ENCODE data around the gene KL.

KL gene

DNA sequence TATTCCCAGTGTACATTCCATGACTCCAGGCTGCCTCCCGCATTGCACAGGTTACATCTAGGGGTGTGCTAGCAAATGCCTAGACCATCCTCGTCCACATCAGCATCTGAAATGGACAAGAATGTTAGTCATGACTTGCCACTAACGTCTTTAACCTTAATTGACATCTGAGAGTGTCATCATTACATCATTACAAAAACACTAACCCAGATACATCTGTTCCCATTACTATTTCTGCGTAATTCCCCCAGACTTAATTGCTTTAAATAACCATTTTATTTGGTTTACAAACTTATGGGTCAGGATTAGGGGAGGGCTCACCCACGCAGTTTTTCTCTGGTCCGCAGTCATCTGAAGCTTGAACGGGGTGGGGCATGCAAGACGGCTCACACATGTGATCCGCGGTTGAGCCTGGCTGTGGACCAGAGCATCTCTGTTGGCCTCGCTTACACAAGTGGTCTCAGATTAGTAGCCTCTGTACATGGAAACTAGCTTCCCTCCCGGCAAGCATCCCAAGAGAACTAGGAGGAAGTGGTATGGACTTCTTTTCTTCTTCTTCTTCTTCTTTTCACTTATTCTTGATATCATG, 15.9 kb downstream of the KL start:
- H3K36me3 Mint-ChIP-seq (ENCODE audit: low read depth): no peaks in the 10 kb centered on the region
- H3K27ac Mint-ChIP-seq: no peak overlapping the region
- no peak for DNase-seq
- peaks cover 4% of the 10 kb centered on the region for H3K4me1 Mint-ChIP-seq
- no peaks in the 10 kb centered on the region for H3K9me3 Mint-ChIP-seq
- H3K27me3 Mint-ChIP-seq (ENCODE audit: low read depth, poor library complexity): peaks cover 5% of the 10 kb centered on the region
- H3K4me3 Mint-ChIP-seq: no peak overlapping the region
- TF ChIP-seq, protein P1, sequence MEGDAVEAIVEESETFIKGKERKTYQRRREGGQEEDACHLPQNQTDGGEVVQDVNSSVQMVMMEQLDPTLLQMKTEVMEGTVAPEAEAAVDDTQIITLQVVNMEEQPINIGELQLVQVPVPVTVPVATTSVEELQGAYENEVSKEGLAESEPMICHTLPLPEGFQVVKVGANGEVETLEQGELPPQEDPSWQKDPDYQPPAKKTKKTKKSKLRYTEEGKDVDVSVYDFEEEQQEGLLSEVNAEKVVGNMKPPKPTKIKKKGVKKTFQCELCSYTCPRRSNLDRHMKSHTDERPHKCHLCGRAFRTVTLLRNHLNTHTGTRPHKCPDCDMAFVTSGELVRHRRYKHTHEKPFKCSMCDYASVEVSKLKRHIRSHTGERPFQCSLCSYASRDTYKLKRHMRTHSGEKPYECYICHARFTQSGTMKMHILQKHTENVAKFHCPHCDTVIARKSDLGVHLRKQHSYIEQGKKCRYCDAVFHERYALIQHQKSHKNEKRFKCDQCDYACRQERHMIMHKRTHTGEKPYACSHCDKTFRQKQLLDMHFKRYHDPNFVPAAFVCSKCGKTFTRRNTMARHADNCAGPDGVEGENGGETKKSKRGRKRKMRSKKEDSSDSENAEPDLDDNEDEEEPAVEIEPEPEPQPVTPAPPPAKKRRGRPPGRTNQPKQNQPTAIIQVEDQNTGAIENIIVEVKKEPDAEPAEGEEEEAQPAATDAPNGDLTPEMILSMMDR (IDR thresholded peaks at IDR 0.05): no peak

DNA sequence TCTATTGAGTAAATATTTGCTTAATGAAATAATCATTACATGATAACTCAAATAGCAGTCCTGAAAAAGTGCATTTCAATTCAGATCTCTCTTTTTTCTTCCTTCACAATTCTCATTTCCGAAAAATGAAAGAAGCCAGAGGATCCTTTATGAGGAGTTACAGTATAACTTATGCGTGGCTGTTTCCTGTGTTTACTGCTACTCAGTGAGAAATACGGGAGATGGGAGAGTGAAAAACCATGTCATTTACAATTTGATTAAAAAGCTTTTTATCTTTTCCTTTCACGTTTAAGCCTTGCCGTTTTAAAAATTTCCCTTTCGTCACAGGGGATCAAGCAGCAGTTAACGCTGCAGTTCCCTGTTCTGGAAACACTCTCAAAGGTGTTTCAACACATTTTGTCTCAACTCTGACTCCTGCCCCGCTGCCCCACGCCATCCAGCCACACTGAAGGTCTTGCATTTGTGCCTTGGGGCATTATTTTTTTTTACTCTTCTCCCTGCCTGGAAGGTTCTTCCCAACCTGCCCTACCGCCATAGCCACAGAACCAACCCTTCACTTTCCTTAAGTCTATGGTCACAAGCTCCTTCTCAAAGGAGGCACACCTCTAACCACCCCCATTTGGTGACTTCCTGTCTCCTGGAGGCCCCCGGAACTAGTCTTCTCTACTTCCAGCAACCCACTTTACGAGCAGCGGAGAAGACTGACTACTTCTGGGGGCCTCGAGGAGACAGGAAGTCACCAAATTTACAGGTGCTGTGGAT, 17.0 kb downstream of the KL start:
- Mint-ChIP-seq H3K9me3 (no peaks in the 10 kb centered on the region), H3K27me3 (ENCODE audit: low read depth, poor library complexity) (peaks cover 9% of the 10 kb centered on the region), H3K36me3 (ENCODE audit: low read depth) (no peaks in the 10 kb centered on the region), H3K27ac (no peak overlapping the region), H3K4me3 (no peak overlapping the region), H3K4me1 (peaks cover 4% of the 10 kb centered on the region)
- TF ChIP-seq, protein P1 (IDR thresholded peaks at IDR 0.05): no peak
- DNase-seq: no peak

DNA sequence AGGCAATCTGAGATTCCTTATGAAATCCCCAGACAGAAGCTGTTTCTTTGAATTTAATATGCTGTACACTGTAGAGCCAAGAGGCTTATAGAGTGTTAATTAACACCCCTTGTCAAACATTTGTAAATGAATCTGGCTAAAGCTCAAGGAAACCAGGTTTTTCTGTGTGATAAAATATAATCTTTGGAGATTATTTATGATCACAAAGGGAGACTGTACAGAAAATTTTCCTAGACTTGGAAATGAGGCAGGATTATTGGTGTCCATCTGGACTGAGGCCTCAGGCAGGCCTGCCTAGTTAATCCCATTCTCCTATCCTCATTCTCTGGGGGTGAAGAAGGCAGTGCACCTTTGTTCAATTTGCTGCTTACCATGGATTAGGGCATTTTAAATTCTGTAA, 17.8 kb downstream of the KL start:
- peaks cover 4% of the 10 kb centered on the region for H3K4me1 Mint-ChIP-seq
- no peak for DNase-seq
- H3K4me3 Mint-ChIP-seq: no peak overlapping the region
- H3K27ac Mint-ChIP-seq: no peak overlapping the region
- H3K27me3 Mint-ChIP-seq (ENCODE audit: low read depth, poor library complexity): peaks cover 7% of the 10 kb centered on the region
- no peaks in the 10 kb centered on the region for H3K9me3 Mint-ChIP-seq
- H3K36me3 Mint-ChIP-seq (ENCODE audit: low read depth): no peaks in the 10 kb centered on the region
- TF ChIP-seq, protein P1 (IDR thresholded peaks at IDR 0.05): no peak

DNA sequence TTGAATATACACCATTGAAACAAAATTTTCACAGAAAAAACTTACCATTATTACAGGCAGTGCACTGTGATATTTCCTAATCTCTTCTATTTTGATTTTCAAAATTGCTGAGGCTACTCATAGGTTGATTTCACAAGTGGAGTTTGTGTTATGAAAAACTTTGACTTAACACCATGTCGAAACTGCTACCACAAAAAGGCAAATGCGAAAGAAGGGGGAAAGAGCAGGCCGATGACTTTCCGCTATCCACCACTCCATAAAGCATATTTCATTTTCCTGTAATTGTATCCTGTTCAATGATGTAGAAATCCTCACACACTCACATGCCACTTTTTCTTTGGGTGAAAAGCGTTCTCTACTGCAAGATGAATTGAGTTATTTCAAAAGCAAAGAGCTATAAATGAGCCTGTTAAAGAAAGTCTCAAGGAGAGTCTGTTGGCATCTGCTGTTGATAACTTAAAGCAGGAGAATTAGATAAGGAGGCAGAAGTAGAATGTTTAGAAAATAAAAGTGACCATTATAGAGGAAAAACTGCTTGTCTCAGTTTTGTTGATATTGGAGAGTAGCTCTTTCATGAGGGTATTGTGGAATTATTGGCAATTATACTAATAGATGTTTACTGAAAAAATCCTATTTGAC, 18.8 kb downstream of the KL start:
- H3K27ac Mint-ChIP-seq: no peak overlapping the region
- no peak for DNase-seq

DNA sequence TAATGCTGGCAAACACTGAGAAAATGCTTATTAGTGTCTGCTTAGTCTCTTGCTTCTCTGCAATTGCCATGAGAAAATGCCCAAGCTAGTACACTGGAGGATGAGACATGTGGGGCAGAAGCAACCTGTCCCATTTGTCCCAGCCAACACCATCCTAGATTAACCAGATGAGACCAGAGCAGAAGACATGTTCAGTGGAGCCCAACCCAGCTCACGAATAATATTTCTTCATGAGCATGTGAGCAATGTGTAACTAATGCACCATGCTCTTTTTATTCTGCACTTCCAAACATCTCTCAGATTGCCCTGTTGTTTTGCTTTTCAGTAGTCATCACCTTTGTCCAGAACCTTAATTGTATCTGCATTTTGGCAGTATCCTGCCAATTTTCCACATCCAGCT, 21.4 kb downstream of the KL start:
- Mint-ChIP-seq H3K27me3 (ENCODE audit: low read depth, poor library complexity) (peaks cover 10% of the 10 kb centered on the region), H3K27ac (no peak overlapping the region), H3K4me3 (no peak overlapping the region), H3K4me1 (peaks cover 4% of the 10 kb centered on the region), H3K36me3 (ENCODE audit: low read depth) (no peaks in the 10 kb centered on the region), H3K9me3 (no peaks in the 10 kb centered on the region)
- no peak for DNase-seq
- TF ChIP-seq, protein P1 (IDR thresholded peaks at IDR 0.05): no peak

More for the DNA sequence above, 18.8 kb downstream of the KL start:
- TF ChIP-seq, protein P1 (IDR thresholded peaks at IDR 0.05): no peak
- H3K36me3 Mint-ChIP-seq (ENCODE audit: low read depth): no peaks in the 10 kb centered on the region
- no peak overlapping the region for H3K4me3 Mint-ChIP-seq
- peaks cover 7% of the 10 kb centered on the region for H3K27me3 Mint-ChIP-seq (ENCODE audit: low read depth, poor library complexity)
- H3K9me3 Mint-ChIP-seq: no peaks in the 10 kb centered on the region
- H3K4me1 Mint-ChIP-seq: peaks cover 4% of the 10 kb centered on the region
